HEK293 (cell line): Measurements from ENCODE around the gene ALPK3.

Experiments
- ZBTB1 ChIP-seq: fragments of 450-650 bp; formaldehyde crosslinking; IDR thresholded peaks from 2 replicates; pipeline ENCODE4 v1.5.1; 2016; ENCODE audit warnings: missing biosample characterization, missing genetic modification characterization
- TF ChIP-seq, protein P1 (sequence below): fragments of 450-650 bp; formaldehyde crosslinking; IDR thresholded peaks from 2 replicates; pipeline ENCODE4 v1.5.1; 2016; ENCODE audit warnings: missing biosample characterization, missing genetic modification characterization

DNA sequence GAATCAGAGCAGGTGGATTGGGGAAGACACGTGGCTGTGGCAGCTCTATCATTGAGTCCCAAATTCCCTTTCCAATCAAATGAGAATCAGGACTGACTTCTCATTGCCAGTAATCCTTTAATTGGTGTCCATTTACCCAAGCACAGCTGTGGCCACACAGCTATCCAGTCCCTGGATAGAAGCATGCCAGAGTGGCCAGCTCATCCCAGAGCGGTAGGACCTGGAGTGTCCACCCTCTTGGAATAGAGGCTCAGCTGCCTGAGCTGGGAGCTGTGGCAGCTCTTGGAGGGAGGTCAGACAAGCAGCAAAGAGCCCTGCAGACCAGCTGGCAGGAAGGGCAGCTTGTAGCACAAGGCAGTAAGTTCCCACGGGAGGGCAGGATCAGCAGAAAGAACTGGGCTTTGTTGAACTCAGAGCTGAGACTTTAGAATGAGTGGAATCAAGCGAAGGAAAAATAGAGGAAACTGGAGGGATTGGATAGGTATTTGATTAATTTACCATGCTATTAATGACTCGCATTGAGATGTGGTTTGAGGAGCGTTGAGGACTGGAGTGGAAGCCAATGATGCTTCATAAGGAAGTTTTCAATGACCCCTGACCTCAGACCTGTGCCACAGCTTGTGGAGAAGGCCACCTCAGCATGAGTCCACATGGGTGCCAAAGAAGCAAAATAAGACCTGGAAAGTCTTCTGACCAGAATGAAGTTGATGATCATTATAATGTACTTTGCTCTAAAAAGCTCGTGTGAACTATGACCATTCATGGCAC lies 6.9 kb upstream of the ALPK3 start:
- TF ChIP-seq, protein P1, sequence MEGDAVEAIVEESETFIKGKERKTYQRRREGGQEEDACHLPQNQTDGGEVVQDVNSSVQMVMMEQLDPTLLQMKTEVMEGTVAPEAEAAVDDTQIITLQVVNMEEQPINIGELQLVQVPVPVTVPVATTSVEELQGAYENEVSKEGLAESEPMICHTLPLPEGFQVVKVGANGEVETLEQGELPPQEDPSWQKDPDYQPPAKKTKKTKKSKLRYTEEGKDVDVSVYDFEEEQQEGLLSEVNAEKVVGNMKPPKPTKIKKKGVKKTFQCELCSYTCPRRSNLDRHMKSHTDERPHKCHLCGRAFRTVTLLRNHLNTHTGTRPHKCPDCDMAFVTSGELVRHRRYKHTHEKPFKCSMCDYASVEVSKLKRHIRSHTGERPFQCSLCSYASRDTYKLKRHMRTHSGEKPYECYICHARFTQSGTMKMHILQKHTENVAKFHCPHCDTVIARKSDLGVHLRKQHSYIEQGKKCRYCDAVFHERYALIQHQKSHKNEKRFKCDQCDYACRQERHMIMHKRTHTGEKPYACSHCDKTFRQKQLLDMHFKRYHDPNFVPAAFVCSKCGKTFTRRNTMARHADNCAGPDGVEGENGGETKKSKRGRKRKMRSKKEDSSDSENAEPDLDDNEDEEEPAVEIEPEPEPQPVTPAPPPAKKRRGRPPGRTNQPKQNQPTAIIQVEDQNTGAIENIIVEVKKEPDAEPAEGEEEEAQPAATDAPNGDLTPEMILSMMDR (tag by site-specific recombination): no peak
- no peak for TF ChIP-seq ZBTB1 (tag by site-specific recombination)
